A549 (cell line): ENCODE measurements around the gene HMGCLL1. TPM values are rescaled to one million over a fixed set of nuclear protein-coding genes. Genes with fewer than 3 reads are reported as not detected.

Source experiments
- ATAC-seq, 2 experiments: fragments of 200-7000 bp in 1 of 2; fragments of >200 bp in 1 of 2; cut with Nextera tagmentation in 1 of 2; cut with Tn5 transposase in 1 of 2; 3 replicates each; pipeline versions ENCODE4 v1.8.0 to v1.9.1; 2018 to 2020; ENCODE audit warnings: mild to moderate bottlenecking in 1 of 2, moderate library complexity in 1 of 2
- CTCF ChIA-PET: fragments of 300-600 bp; sonication (Branson Sonifier 250); formaldehyde crosslinking; extraction: SDS; loops from one replicate; lab custom pipeline; 2021; ENCODE audit warnings: antibody characterized with exemption, inconsistent platforms; lab: Yijun Ruan, JAX
- POLR2A ChIA-PET: fragments of 350-600 bp; formaldehyde crosslinking; extraction: SDS; loops from one replicate; lab custom pipeline; 2021; ENCODE audit warnings: antibody characterized with exemption, inconsistent platforms; lab: Yijun Ruan, JAX
- DNase-seq, 2 experiments: peaks; one replicate each; pipeline versions ENCODE4 v3.0.0 to v3.0.0-alpha.2; 2011 to 2016; ENCODE audit warnings: low read depth in 1 of 2, low spot score in 1 of 2
- FAIRE-seq: peaks from 2 replicates; lab custom pipeline; 2011; peaks lifted over from hg19 to GRCh38; lab: Jason Lieb, UNC
- H3K27ac ChIP-seq, 2 experiments: fragments of >200 bp; sonication (Bioruptor Twin); formaldehyde crosslinking; 3 replicates each; pipeline ENCODE4 v1.5.1; 2016 to 2017
- H3K4me1 ChIP-seq: fragments of >200 bp; sonication (Bioruptor Twin); formaldehyde crosslinking; 3 replicates; pipeline ENCODE4 v1.6.1; 2016
- H3K4me2 ChIP-seq: fragments of >200 bp; sonication (Bioruptor Twin); formaldehyde crosslinking; 3 replicates; pipeline ENCODE4 v1.6.1; 2016
- H3K4me3 ChIP-seq: fragments of >200 bp; sonication (Bioruptor Twin); formaldehyde crosslinking; 3 replicates; pipeline ENCODE4 v1.5.1; 2016
- H3K9me3 ChIP-seq: fragments of >200 bp; sonication (Bioruptor Twin); formaldehyde crosslinking; 3 replicates; pipeline ENCODE4 v1.6.1; 2016
- ATOH8 ChIP-seq: fragments of 250-450 bp; sonication (Bioruptor Pico); IDR thresholded peaks from 2 replicates; pipeline ENCODE4 v1.5.0; 2020; ENCODE audit warnings: low read depth, mild to moderate bottlenecking, moderate library complexity
- CEBPB ChIP-seq, 2 experiments: fragments of >200 bp in 1 of 2; sonication (Bioruptor Twin) in 1 of 2; formaldehyde crosslinking in 1 of 2; IDR thresholded peaks; 2 replicates each; pipeline ENCODE4 v1.6.1; 2012 to 2016
- CHD2 ChIP-seq: fragments of 150-350 bp; IDR thresholded peaks from 2 replicates; pipeline ENCODE4 v1.6.1; 2014; ENCODE audit warnings: low read length; ENCODE audit not compliant: partially characterized antibody
- CTCF ChIP-seq: fragments of >200 bp; sonication (Bioruptor Twin); formaldehyde crosslinking; IDR thresholded peaks from 3 replicates; pipeline ENCODE4 v1.5.1; 2016
- EHMT2 ChIP-seq: fragments of 200-600 bp; sonication (generic); IDR thresholded peaks from 2 replicates; pipeline ENCODE4 v1.6.1; 2016; ENCODE audit warnings: antibody characterized with exemption, low read depth, mild to moderate bottlenecking, moderate library complexity
- ELK1 ChIP-seq: fragments of 150-350 bp; IDR thresholded peaks from 2 replicates; pipeline ENCODE4 v1.6.1; 2014; ENCODE audit warnings: low read depth, mild to moderate bottlenecking, low read length
- ESRRA ChIP-seq: fragments of 150-350 bp; IDR thresholded peaks from 2 replicates; pipeline ENCODE4 v1.6.1; 2014; ENCODE audit warnings: mild to moderate bottlenecking, low read length, borderline replicate concordance
- FOSL2 ChIP-seq, 2 experiments: fragments of 450-650 bp in 1 of 2; fragments of >200 bp in 1 of 2; sonication (Bioruptor Twin) in 1 of 2; formaldehyde crosslinking; IDR thresholded peaks; 2 replicates each; pipeline versions ENCODE4 v1.5.0 to v1.6.1; 2016 to 2020; ENCODE audit warnings: mild to moderate bottlenecking in 1 of 2, moderate library complexity in 1 of 2
- HDAC2 ChIP-seq: fragments of 200-600 bp; sonication (generic); IDR thresholded peaks from 2 replicates; pipeline ENCODE4 v1.6.1; 2016
- HES2 ChIP-seq: fragments of >200 bp; sonication (Bioruptor Twin); formaldehyde crosslinking; IDR thresholded peaks from 2 replicates; pipeline ENCODE4 v1.6.1; 2016
- HEYL ChIP-seq: fragments of 250-450 bp; sonication (Bioruptor Pico); IDR thresholded peaks from 2 replicates; pipeline ENCODE4 v1.8.0; 2021; ENCODE audit warnings: mild to moderate bottlenecking, moderate library complexity
- HOXB13 ChIP-seq: fragments of 250-450 bp; sonication (Bioruptor Pico); IDR thresholded peaks from 2 replicates; pipeline ENCODE4 v1.5.0; 2020; ENCODE audit warnings: low read depth, mild to moderate bottlenecking, moderate library complexity
- HOXB5 ChIP-seq: fragments of 250-450 bp; sonication (Bioruptor Pico); IDR thresholded peaks from 2 replicates; pipeline ENCODE4 v1.5.0; 2020; ENCODE audit warnings: mild to moderate bottlenecking, moderate library complexity
- JUN ChIP-seq, 2 experiments: fragments of >200 bp; sonication (Bioruptor Twin); formaldehyde crosslinking; IDR thresholded peaks; 2 replicates in 1 of 2; 3 replicates in 1 of 2; pipeline ENCODE4 v1.6.1; 2016 to 2017
- KDM1A ChIP-seq: fragments of 200-600 bp; sonication (generic); IDR thresholded peaks from 2 replicates; pipeline ENCODE4 v1.6.1; 2016; ENCODE audit warnings: low read depth, mild to moderate bottlenecking
- KDM5A ChIP-seq: fragments of 200-600 bp; sonication (generic); IDR thresholded peaks from 2 replicates; pipeline ENCODE4 v1.6.1; 2016; ENCODE audit warnings: antibody characterized with exemption, mild to moderate bottlenecking
- MAFK ChIP-seq: fragments of 450-650 bp; IDR thresholded peaks from 2 replicates; pipeline ENCODE4 v1.6.1; 2014; ENCODE audit not compliant: partially characterized antibody
- MAZ ChIP-seq: fragments of 150-350 bp; IDR thresholded peaks from 2 replicates; pipeline ENCODE4 v1.6.1; 2014; ENCODE audit warnings: antibody characterized with exemption, low read depth, low read length, borderline replicate concordance
- MYC ChIP-seq: IDR thresholded peaks from 2 replicates; pipeline ENCODE4 v1.6.1; 2012; ENCODE audit warnings: mild to moderate bottlenecking, inconsistent platforms, low read length, improper control_type of control experiment, borderline replicate concordance
- NR3C1 ChIP-seq: fragments of >200 bp; sonication (Bioruptor Twin); formaldehyde crosslinking; IDR thresholded peaks from 3 replicates; pipeline ENCODE4 v1.6.1; 2017
- PHF8 ChIP-seq: fragments of 200-600 bp; sonication (generic); IDR thresholded peaks from 2 replicates; pipeline ENCODE4 v1.6.1; 2016; ENCODE audit warnings: low read depth, mild to moderate bottlenecking, antibody characterized with exemption, moderate library complexity, borderline replicate concordance
- POLR2AphosphoS2 ChIP-seq: conservative IDR thresholded peaks from 2 replicates; pipeline ENCODE4 v1.6.1; 2012; ENCODE audit warnings: low read length, improper control_type of control experiment, inconsistent platforms
- RAD21 ChIP-seq, 2 experiments: fragments of >200 bp in 1 of 2; sonication (Bioruptor Twin) in 1 of 2; formaldehyde crosslinking in 1 of 2; IDR thresholded peaks in 1 of 2; conservative IDR thresholded peaks in 1 of 2; 2 replicates in 1 of 2; 3 replicates in 1 of 2; pipeline ENCODE4 v1.6.1; 2012 to 2018; ENCODE audit warnings: inconsistent platforms in 1 of 2
- RCOR1 ChIP-seq: fragments of 150-350 bp; IDR thresholded peaks from 2 replicates; pipeline ENCODE4 v1.6.1; 2014; ENCODE audit warnings: antibody characterized with exemption, low read length, low read depth
- RFX5 ChIP-seq: fragments of 450-650 bp; IDR thresholded peaks from 2 replicates; pipeline ENCODE4 v1.7.1; 2014; ENCODE audit warnings: antibody characterized with exemption, mild to moderate bottlenecking, moderate library complexity
- RNF2 ChIP-seq: fragments of 200-600 bp; sonication (generic); IDR thresholded peaks from 2 replicates; pipeline ENCODE4 v1.6.1; 2016; ENCODE audit warnings: low read depth, mild to moderate bottlenecking, antibody characterized with exemption, moderate library complexity, borderline replicate concordance
- SREBF2 ChIP-seq: fragments of 450-650 bp; IDR thresholded peaks from 2 replicates; pipeline ENCODE4 v1.6.1; 2014; ENCODE audit warnings: mild to moderate bottlenecking, moderate library complexity
- ZSCAN20 ChIP-seq: fragments of 250-450 bp; sonication (Bioruptor Pico); IDR thresholded peaks from 2 replicates; pipeline ENCODE4 v1.8.0; 2022; ENCODE audit warnings: mild to moderate bottlenecking, moderate library complexity
- WGBS: methylation state at CpG from one replicate; pipeline ENCODE4 v1.1.6; 2017; ENCODE audit errors: missing lambda C conversion rate; 5-methylcytosine and 5-hydroxymethylcytosine counted together
- polyA plus RNA-seq, 4 experiments: library from polyadenylated mRNA; depleted of rRNA in 3 of 4; stranded (reverse); fragments of >200 nt; fragmentation: RNase III in 1 of 4; extraction: RNeasy Plus Mini Kit Qiagen cat#74134 plus additional on column Dnase treatment in 1 of 4; gene quantifications; 2 replicates in 3 of 4; 3 replicates in 1 of 4; pipeline ENCODE4 v1.2.3, GENCODE V29; 2011 to 2017
- TF ChIP-seq, protein P1 (sequence below): fragments of 450-650 bp; IDR thresholded peaks from 2 replicates; pipeline ENCODE4 v1.6.1; 2014; ENCODE audit warnings: antibody characterized with exemption

HMGCLL1 gene
- polyA plus RNA-seq, 2 of the 4 experiments (the other 2 are of a cell fraction), result 0.28 to 0.78 TPM

DNA sequence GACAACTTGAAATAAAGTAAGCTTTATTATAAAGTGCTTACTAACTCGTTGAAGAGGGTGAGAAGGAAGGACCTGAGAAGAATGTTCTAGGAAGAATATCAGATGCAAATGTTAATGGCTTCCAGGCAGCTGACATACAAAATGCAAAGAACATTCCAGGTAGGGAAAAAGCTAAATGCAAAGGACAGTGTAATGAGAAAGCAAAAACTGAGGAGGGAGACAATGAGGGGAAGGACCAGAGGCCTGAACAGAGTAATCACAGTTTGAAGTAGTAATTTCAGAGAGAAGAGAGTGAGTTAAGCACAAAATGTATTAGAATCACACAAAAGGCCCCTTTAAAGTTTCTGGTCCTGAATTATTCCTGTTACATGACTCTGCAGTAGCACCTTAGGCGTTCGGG lies 81.3 kb downstream of the HMGCLL1 start:
- ATAC-seq, result no peak
- no peaks in the 10 kb centered on the region for H3K4me1 ChIP-seq
- H3K27ac ChIP-seq, result no peak overlapping the region
- no peak for FAIRE-seq
- no peak for DNase-seq
- CTCF ChIA-PET, result no interaction called here
- TF ChIP-seq RNF2 (no peak), CTCF (no peak), ATOH8 (CRISPR knock-in tag) (no peak), HES2 (no peak), RCOR1 (no peak), RFX5 (no peak), HEYL (CRISPR knock-in tag) (no peak), CEBPB (IDR thresholded peaks at IDR 0.05) (no peak), MAZ (no peak), HOXB5 (CRISPR knock-in tag) (no peak), CHD2 (no peak), ZSCAN20 (CRISPR knock-in tag) (no peak), NR3C1 (no peak)
- TF ChIP-seq, protein P1, sequence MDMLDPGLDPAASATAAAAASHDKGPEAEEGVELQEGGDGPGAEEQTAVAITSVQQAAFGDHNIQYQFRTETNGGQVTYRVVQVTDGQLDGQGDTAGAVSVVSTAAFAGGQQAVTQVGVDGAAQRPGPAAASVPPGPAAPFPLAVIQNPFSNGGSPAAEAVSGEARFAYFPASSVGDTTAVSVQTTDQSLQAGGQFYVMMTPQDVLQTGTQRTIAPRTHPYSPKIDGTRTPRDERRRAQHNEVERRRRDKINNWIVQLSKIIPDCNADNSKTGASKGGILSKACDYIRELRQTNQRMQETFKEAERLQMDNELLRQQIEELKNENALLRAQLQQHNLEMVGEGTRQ, result no peak
- POLR2A ChIA-PET, result no interaction called here
- WGBS, result 71% methylated on average over 3 of the region's 3 CpGs
- no peak overlapping the region for H3K4me3 ChIP-seq
- H3K9me3 ChIP-seq, result no peaks in the 10 kb centered on the region
- no peak overlapping the region for H3K4me2 ChIP-seq

- Histone ChIP-seq H3K27ac (no peak overlapping the region), H3K9me3 (no peaks in the 10 kb centered on the region)
- CTCF ChIA-PET, result no interaction called here
Measured at GRCh38 chr6:55496201-55496600, 82.8 kb downstream of the HMGCLL1 start.

More at GRCh38 chr6:55496201-55496600, 82.8 kb downstream of the HMGCLL1 start:
- H3K4me3 ChIP-seq, result no peak overlapping the region
- POLR2A ChIA-PET, result no interaction called here
- H3K4me1 ChIP-seq, result no peaks in the 10 kb centered on the region
- H3K4me2 ChIP-seq, result no peak overlapping the region
- DNase-seq, result no peak
- WGBS, result 72% methylated on average over 1 of the region's 1 CpG
- no peak for ATAC-seq
- TF ChIP-seq CEBPB (IDR thresholded peaks at IDR 0.05) (no peak), ELK1 (no peak), HOXB13 (CRISPR knock-in tag) (no peak), RAD21 (conservative IDR thresholded peaks at IDR 0.05 in 1 of 2, IDR thresholded peaks at IDR 0.05 in 1 of 2) (no peak), MAFK (no peak), HDAC2 (no peak), MYC (no peak), SREBF2 (no peak), KDM5A (no peak), POLR2AphosphoS2 (no peak), EHMT2 (no peak), ESRRA (no peak), FOSL2 (IDR thresholded peaks at IDR 0.05) (no peak), FOSL2 (CRISPR knock-in tag; IDR thresholded peaks at IDR 0.05) (no peak), PHF8 (no peak), HES2 (no peak), KDM1A (no peak), JUN (IDR thresholded peaks at IDR 0.05) (no peak)
- TF ChIP-seq, protein P1, result no peak
- FAIRE-seq, result no peak
